Omental fat pad (tissue), 4 donors: ENCODE data around the gene TBC1D9B. TPM values are rescaled to one million over a fixed set of nuclear protein-coding genes. Genes with fewer than 3 reads are reported as not detected.

Source experiments
- ATAC-seq: fragments of 150-250 bp; one replicate; pipeline ENCODE4 v1.9.1; 2016; ENCODE audit warnings: mild to moderate bottlenecking, moderate library complexity; ENCODE audit not compliant: low FRiP score
- DNase-seq: peaks from one replicate; pipeline ENCODE4 v3.0.0-alpha.2; 2019; ENCODE audit warnings: low spot score
- total RNA-seq, 4 donors: library from RNA; depleted of rRNA; stranded (reverse); fragments of >200 nt; gene quantifications; one replicate each; pipeline ENCODE4 v1.1.0, GENCODE V29; 2016
- TF ChIP-seq, protein P1 (sequence below), 3 donors: fragments of 450-650 bp; IDR thresholded peaks; one replicate each; pipeline ENCODE4 v1.5.1; 2016 to 2017; ENCODE audit warnings: antibody characterized with exemption in 3 of 3, mild to moderate bottlenecking in 3 of 3, moderate library complexity in 2 of 3

TBC1D9B gene
- total RNA-seq, 4 donors from 2014 or later = 85.4 to 114 (median 97.0) TPM

DNA sequence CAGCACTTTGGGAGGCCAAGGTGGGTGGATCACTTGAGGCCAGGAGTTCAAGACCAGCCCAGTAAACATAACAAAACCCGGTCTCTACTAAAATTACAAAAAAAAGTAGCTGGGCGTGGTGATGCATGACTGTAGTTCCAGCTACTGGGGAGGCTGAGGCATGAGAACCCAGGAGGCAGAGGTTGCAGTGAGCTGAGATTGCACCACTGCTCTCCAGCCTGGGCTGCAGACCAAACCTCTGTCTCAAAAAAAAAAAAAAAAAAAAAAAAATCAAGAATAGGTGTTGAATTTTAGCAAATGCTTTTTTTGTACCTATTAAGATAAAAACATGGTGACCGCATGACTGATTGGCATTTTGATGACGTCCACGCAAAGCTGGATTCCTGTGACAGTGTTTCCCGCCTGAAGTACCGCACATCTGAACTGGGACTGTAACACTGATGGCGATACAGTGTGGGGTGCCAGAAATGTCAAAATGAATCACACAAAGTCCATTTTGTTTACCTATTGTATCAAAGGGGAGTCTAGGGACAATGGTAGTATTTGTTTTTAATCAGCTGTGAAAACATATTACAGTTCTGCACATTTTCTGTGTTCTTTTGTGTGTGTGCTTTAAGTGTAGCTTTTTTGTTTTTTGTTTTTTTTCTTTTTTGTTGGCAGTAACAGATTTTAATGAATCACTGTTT lies 23.2 kb upstream of the TBC1D9B start:
- DNase-seq = no peak
- no peak for ATAC-seq
- TF ChIP-seq, protein P1, sequence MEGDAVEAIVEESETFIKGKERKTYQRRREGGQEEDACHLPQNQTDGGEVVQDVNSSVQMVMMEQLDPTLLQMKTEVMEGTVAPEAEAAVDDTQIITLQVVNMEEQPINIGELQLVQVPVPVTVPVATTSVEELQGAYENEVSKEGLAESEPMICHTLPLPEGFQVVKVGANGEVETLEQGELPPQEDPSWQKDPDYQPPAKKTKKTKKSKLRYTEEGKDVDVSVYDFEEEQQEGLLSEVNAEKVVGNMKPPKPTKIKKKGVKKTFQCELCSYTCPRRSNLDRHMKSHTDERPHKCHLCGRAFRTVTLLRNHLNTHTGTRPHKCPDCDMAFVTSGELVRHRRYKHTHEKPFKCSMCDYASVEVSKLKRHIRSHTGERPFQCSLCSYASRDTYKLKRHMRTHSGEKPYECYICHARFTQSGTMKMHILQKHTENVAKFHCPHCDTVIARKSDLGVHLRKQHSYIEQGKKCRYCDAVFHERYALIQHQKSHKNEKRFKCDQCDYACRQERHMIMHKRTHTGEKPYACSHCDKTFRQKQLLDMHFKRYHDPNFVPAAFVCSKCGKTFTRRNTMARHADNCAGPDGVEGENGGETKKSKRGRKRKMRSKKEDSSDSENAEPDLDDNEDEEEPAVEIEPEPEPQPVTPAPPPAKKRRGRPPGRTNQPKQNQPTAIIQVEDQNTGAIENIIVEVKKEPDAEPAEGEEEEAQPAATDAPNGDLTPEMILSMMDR (IDR thresholded peaks at IDR 0.05) = no peak

DNA sequence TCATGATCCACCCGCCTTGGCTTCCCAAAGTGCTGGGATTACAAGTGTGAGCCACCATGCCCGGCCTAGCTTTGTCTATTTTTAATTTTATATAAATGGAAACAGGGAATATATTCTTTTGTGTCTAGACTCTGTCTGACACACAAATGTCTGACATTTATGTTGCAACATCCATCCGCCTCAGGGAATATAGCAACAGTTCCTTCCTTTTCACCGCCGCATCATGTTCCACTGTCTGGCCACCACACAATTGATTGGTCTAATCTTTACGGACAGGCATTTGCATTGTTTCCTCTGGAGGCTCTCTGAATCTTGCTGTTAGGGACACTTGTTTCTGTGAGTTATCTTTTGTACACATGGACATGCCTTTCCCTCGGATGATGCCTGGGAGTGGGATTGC lies 20.1 kb upstream of the TBC1D9B start:
- no peak for DNase-seq

DNA sequence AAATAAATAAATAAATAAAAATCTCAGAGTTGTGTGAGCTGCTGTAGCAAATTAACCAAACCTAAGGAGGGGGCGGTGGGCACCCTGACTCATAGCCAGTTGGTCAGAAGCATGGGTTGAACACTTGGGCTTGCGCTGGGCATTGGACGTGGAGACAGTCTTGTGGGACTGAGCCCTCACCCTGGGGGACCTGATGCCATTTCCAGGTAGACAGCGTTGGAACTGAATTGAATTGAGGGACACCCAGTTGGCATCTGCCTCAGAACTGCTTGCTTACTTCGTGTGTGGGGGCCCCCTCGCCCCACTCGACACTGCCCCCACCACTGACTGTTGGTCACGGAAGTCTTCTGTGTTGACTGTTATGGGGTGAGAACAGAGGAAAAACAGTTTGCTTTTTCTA lies 19.0 kb upstream of the TBC1D9B start:
- TF ChIP-seq, protein P1 (IDR thresholded peaks at IDR 0.05) = no peak
- no peak for ATAC-seq
- no peak for DNase-seq

More for the DNA sequence above, 20.1 kb upstream of the TBC1D9B start:
- no peak for ATAC-seq
- TF ChIP-seq, protein P1 (IDR thresholded peaks at IDR 0.05) = no peak

DNA sequence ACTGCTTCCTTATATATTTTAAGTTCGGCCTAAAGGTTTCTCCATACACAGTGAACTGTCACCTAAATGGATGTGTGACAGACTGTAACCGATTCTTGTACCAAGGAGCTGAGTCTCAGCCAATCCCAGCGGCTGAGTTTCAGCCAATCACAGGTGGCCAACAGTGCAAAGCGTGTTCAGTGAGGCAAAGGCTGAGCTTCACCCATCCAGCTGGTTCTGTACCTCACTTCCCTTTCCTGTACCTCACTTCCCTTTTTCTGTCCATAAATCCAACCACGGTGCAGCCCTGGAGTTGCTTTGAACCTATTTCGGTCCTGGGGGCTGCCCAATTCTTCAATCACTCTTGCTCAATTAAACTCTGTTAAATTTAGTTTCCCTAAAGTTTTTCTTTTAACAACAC lies 15.7 kb upstream of the TBC1D9B start:
- TF ChIP-seq, protein P1 (IDR thresholded peaks at IDR 0.05) = no peak
- no peak for DNase-seq
- no peak for ATAC-seq

DNA sequence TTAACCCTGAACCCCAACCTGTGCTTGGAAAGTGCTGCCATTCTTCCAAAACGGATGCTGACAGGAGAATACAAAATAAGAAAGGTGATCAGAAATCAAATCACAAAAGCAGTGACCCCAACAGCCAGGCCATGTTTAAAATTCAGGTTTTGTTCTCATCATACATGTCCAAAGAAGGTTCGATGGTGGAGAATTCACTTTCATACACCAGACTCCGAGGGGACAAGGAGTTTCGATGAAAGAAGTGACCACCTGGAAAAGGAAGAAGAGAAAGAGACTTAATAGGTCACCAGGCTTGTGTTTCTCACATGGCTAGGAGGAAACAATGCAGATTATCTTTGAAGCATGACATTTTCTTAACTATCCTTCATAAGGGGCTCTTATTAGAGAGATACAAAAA lies 12.5 kb upstream of the TBC1D9B start:
- ATAC-seq = no peak

DNA sequence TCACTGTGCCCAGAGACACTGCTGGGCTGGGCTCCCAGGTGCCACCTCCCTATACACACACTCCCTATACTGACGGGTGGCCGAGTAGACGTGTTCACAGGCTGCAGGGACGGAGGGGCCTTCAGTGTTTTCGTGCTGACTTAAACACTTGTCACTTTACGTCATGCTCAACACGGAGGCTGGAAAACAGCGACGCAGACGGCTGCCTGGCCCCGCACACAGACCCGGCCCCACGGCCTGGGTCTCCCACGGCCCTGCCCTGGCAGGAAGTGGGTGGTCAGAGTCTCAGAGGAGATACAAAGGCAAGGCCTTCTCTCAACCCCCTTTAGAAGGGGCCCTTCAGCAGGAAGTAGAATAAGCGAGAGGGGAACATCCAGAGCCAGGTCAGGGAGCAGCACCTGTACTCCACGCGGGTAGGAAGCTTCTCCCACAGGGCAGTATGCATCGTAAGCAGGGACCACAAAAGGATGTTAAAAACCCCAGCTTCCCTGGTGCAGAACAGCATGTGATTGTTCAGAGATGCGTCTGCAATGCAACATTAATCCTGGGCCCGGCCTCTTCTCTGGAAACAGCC lies 11.9 kb upstream of the TBC1D9B start:
- ATAC-seq = no peak
- no peak for DNase-seq
- TF ChIP-seq, protein P1 (IDR thresholded peaks at IDR 0.05) = no peak

More for the DNA sequence above, 12.5 kb upstream of the TBC1D9B start:
- no peak for DNase-seq
- TF ChIP-seq, protein P1 (IDR thresholded peaks at IDR 0.05) = no peak
